Left lung (tissue), 10 donors: ENCODE data around the gene SIRT2. TPM values are rescaled to one million over a fixed set of nuclear protein-coding genes. Genes with fewer than 3 reads are reported as not detected.

Experiments
- ATAC-seq: fragments of 200-7000 bp; cut with Tn5 transposase; one replicate; pipeline ENCODE4 v1.9.1; 2020; ENCODE audit warnings: moderate library complexity
- DNase-seq, 4 donors: peaks; one replicate each; pipeline ENCODE4 v3.0.0-alpha.2; 2013 to 2020
- H3K27ac ChIP-seq, 2 donors: fragments of 200-600 bp; sonication (generic) in 1 of 2; one replicate each; pipeline versions ENCODE4 v1.5.0 to v1.8.0; 2020 to 2021
- H3K27me3 ChIP-seq, 2 donors: fragments of 200-600 bp; sonication (generic) in 1 of 2; one replicate each; pipeline versions ENCODE4 v1.5.0 to v1.8.0; 2020 to 2021
- H3K36me3 ChIP-seq, 2 donors: fragments of 200-600 bp; sonication (generic) in 1 of 2; one replicate each; pipeline versions ENCODE4 v1.5.0 to v1.8.0; 2020 to 2021
- H3K4me1 ChIP-seq, 2 donors: fragments of 200-600 bp; one replicate each; pipeline ENCODE4 v1.8.0; 2021
- H3K4me3 ChIP-seq, 2 donors: fragments of 200-600 bp; sonication (generic) in 1 of 2; one replicate each; pipeline versions ENCODE4 v1.5.0 to v1.8.0; 2020 to 2021; ENCODE audit warnings: mild to moderate bottlenecking in 1 of 2
- H3K9me3 ChIP-seq, 2 donors: fragments of 200-600 bp; sonication (generic) in 1 of 2; one replicate each; pipeline versions ENCODE4 v1.5.0 to v1.8.0; 2020 to 2021
- intact Hi-C, 2 donors: fragments of 100-400 bp; cut with DNase I; formaldehyde crosslinking; loops; one replicate each; pipeline versions ENCODE4 v1.11.2 to v1.14.2; 2022
- polyA plus RNA-seq, 6 donors: library from polyadenylated mRNA; unstranded; fragments of 120-200 nt; gene quantifications; one replicate each; pipeline ENCODE4 v1.2.1, GENCODE V29; 2013; ENCODE audit not compliant: insufficient read length in 6 of 6
- total RNA-seq, 2 donors: library from RNA; stranded (reverse); fragmentation: NEBNext Ultra II Directional; extraction: Animal tissue kit (Norgen Biotek cat#: 25700); gene quantifications; one replicate each; pipeline ENCODE4 v1.2.1, GENCODE V29; 2021
- TF ChIP-seq, protein P1 (sequence below), 2 donors: fragments of 200-600 bp; sonication (generic) in 1 of 2; IDR thresholded peaks; one replicate each; pipeline versions ENCODE4 v1.5.0 to v1.8.0; 2021; ENCODE audit warnings: antibody characterized with exemption in 2 of 2
- donor health status: DM: no; HTN: yes; CAD: no.
- donor health status: DM: no; HTN: no; CAD: no.

SIRT2 gene
- total and polyA plus RNA-seq, 8 donors, result 49.2 to 56.1 (median 52.6) TPM

GRCh38 chr19:38917921-38918491 is 18.6 kb upstream of the SIRT2 start:
- Histone ChIP-seq H3K4me1 (no peaks in the 10 kb centered on the region), H3K36me3 (peaks cover 0 to 26% of the 10 kb centered on the region in 2 donors), H3K27ac (no peak overlapping the region), H3K27me3 (no peaks in the 10 kb centered on the region), H3K9me3 (no peaks in the 10 kb centered on the region), H3K4me3 (no peak overlapping the region)
- TF ChIP-seq, protein P1, sequence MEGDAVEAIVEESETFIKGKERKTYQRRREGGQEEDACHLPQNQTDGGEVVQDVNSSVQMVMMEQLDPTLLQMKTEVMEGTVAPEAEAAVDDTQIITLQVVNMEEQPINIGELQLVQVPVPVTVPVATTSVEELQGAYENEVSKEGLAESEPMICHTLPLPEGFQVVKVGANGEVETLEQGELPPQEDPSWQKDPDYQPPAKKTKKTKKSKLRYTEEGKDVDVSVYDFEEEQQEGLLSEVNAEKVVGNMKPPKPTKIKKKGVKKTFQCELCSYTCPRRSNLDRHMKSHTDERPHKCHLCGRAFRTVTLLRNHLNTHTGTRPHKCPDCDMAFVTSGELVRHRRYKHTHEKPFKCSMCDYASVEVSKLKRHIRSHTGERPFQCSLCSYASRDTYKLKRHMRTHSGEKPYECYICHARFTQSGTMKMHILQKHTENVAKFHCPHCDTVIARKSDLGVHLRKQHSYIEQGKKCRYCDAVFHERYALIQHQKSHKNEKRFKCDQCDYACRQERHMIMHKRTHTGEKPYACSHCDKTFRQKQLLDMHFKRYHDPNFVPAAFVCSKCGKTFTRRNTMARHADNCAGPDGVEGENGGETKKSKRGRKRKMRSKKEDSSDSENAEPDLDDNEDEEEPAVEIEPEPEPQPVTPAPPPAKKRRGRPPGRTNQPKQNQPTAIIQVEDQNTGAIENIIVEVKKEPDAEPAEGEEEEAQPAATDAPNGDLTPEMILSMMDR (IDR thresholded peaks at IDR 0.05), result no peak
- ATAC-seq (no peak), DNase-seq (no peak)
- intact Hi-C loops, result no loop called here

- TF ChIP-seq, protein P1 (IDR thresholded peaks at IDR 0.05), result no peak
- intact Hi-C loops, result no loop called here
- peaks cover 0 to 24% of the 10 kb centered on the region in 2 donors for H3K36me3 ChIP-seq
- H3K9me3 ChIP-seq, result no peaks in the 10 kb centered on the region
- H3K27me3 ChIP-seq, result peaks cover 0 to under 1% of the 10 kb centered on the region in 2 donors
- no peak overlapping the region for H3K4me3 ChIP-seq
- peak in 1 of 4 donors; percentile 34 for DNase-seq
- H3K4me1 ChIP-seq, result no peaks in the 10 kb centered on the region
- no peak overlapping the region for H3K27ac ChIP-seq
- ATAC-seq, result no peak
Measured at GRCh38 chr19:38917516-38917915, 18.1 kb upstream of the SIRT2 start.

DNA sequence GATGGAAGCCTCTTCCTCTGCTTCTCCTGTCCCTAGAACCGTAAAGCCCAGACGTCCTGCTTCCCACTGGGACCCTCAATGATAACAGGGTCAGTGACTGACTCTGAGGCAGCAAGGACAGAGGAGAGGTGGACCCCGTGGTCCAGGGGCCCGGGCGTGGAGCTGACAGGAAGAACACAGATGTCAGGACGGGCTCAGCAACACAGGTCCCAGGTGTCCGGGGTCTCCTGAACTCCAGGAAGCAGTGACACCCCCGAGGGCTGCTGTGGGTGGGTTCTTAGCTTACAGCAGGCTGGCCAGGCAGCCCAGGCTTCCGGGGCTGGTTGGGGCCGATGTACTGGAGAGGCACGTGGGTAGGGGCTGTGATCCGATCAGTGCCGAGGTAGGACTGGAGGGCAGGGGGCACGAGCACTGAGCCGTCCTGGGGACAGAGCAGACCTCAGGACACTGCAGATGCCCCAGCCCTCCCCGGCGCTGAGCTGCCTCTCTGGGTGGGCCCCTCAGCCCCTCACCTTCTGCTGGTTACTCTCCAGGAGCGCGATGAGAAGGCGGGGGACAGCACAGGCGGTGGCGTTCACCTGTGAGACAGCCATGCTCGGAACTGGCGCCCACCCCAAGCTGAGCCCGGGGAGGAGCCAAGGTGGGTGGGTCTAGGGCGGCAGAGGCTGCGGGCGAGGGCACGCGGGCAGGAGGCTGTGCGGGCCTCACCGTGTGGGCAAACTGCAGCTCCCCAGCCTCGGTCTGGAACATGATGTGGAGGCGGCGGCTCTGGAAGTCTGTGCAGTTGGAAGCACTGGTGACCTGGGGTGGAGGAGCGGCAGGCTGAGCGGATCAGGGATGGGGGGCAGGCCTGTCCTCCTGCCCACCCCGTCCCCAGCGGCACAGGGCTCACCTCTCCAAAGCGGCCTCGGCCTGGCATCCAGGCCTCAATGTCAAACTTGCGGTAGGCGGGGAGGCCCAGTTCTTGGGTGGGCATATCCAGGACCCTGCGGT is 16.2 kb upstream of the SIRT2 start:
- H3K36me3 ChIP-seq, result peaks cover 0 to 9% of the 10 kb centered on the region in 2 donors
- TF ChIP-seq, protein P1 (IDR thresholded peaks at IDR 0.05), result no peak
- H3K27me3 ChIP-seq, result peaks cover 0 to 18% of the 10 kb centered on the region in 2 donors
- H3K9me3 ChIP-seq, result no peaks in the 10 kb centered on the region
- no peak overlapping the region for H3K27ac ChIP-seq
- H3K4me1 ChIP-seq, result no peaks in the 10 kb centered on the region
- H3K4me3 ChIP-seq, result no peak overlapping the region
- DNase-seq (peak in 1 of 4 donors; percentile 71), ATAC-seq (no peak)
- intact Hi-C loops, result no loop called here

GRCh38 chr19:38913958-38914357 is 14.5 kb upstream of the SIRT2 start:
- DNase-seq, result peak in 1 of 4 donors; percentile 35

More at GRCh38 chr19:38913958-38914357, 14.5 kb upstream of the SIRT2 start:
- TF ChIP-seq, protein P1 (IDR thresholded peaks at IDR 0.05), result no peak
- no peak for ATAC-seq
- H3K4me1 ChIP-seq, result no peaks in the 10 kb centered on the region
- no peaks in the 10 kb centered on the region for H3K9me3 ChIP-seq
- intact Hi-C loops, result no loop called here
- no peak overlapping the region for H3K4me3 ChIP-seq
- H3K27me3 ChIP-seq, result peaks cover 0 to 18% of the 10 kb centered on the region in 2 donors
- H3K27ac ChIP-seq, result no peak overlapping the region
- peaks cover 0 to 14% of the 10 kb centered on the region in 2 donors for H3K36me3 ChIP-seq
